Measurements from ENCODE around the gene SLMAP.
"Not testable (repeated sequence)": the region's sequence is repeated elsewhere in the genome, so short reads cannot be mapped to it uniquely, and the experiment has no call there.

SLMAP gene

DNA sequence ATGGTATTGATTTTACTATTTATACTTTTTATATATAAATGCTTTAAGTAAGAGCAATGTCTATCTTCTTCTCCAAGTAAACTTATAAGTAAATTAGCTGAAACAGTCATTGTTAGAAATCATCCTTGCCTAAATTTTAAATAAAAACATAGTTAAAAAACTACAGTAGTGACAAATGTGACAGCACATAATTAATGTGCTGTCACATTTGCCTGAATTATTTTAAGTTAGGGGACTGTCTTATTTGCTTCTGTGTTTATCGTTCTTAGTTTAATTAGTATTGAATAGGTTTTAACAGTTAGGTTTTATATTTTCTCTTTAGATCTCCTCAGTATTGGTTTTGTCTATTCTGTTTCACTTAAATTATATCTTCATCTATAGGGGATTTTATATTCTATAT lies 36.1 kb downstream of the SLMAP start:
- WGBS, 2 experiments: 100% methylated on average over 1 of the region's 1 CpG
- Histone ChIP-seq H3K27ac (ENCODE audit: insufficient read depth, low read depth, low read length, poor library complexity, severe bottlenecking) (no peak overlapping the region), H3K36me3 (ENCODE audit: control insufficient read depth, insufficient read depth, low read length) (no peaks in the 10 kb centered on the region), H3K9me3 (ENCODE audit: control insufficient read depth, low read length) (no peaks in the 10 kb centered on the region), H3K4me3 (ENCODE audit: insufficient read depth, low read depth, low read length) (no peak overlapping the region), H3K4me1 (ENCODE audit: control insufficient read depth, insufficient read depth, low read length) (no peaks in the 10 kb centered on the region), H3K27me3 (ENCODE audit: control insufficient read depth, insufficient read depth, low read length, poor library complexity, severe bottlenecking) (no peaks in the 10 kb centered on the region)

DNA sequence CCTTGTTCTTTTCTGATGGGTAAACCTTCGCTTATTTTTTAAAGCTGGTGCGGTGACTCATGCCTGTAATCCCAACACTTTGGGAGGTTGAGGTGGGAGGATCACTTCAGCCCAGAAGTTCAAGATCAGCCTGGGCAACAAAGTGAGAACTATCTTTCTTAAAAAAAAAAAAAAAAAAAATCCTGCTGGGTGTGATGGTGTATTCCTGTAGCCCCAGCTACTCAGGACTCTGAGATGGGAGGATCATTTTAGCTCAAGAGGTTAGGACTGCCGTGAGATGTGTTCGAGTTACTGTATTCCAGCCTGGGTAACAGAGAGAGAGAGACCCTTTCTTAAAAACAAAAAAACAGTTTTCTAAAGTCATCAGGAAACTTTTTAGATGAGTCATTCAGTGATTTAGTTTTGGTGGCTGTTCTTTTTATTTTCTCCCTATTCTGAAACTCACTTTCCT lies 37.7 kb downstream of the SLMAP start:
- Histone ChIP-seq H3K9me3 (ENCODE audit: control insufficient read depth, low read length) (no peaks in the 10 kb centered on the region), H3K4me1 (ENCODE audit: control insufficient read depth, insufficient read depth, low read length) (no peaks in the 10 kb centered on the region), H3K36me3 (ENCODE audit: control insufficient read depth, insufficient read depth, low read length) (no peaks in the 10 kb centered on the region), H3K4me3 (ENCODE audit: insufficient read depth, low read depth, low read length) (no peak overlapping the region), H3K27ac (ENCODE audit: insufficient read depth, low read depth, low read length, poor library complexity, severe bottlenecking) (no peak overlapping the region), H3K27me3 (ENCODE audit: control insufficient read depth, insufficient read depth, low read length, poor library complexity, severe bottlenecking) (no peaks in the 10 kb centered on the region)
- WGBS, 2 experiments: 92 to 96% methylated on average over 4 of the region's 4 CpGs

DNA sequence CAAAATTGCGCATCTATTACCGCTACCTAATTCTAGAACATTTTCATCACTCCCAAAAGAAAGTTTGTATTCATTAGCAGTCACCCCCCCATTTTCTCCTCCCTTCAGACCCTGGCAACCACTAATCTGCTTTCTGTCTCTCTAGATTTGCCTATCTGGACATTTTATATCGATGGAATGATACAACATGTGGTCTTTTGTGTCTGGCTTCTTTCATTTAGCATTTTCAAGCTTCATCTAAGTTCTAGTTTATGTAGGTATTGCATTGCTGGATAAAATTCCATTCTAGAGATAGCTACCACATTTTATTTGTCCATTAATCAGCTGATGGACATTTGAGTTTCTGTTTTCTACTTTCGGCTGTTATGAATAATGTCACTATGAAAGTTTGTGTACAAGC lies 38.4 kb downstream of the SLMAP start:
- no peaks in the 10 kb centered on the region for H3K27me3 ChIP-seq (ENCODE audit: control insufficient read depth, insufficient read depth, low read length, poor library complexity, severe bottlenecking)
- H3K4me1 ChIP-seq (ENCODE audit: control insufficient read depth, insufficient read depth, low read length): no peaks in the 10 kb centered on the region
- WGBS, 2 experiments: 96 to 98% methylated on average over 4 of the region's 4 CpGs
- no peak overlapping the region for H3K4me3 ChIP-seq (ENCODE audit: insufficient read depth, low read depth, low read length)
- no peaks in the 10 kb centered on the region for H3K9me3 ChIP-seq (ENCODE audit: control insufficient read depth, low read length)
- H3K27ac ChIP-seq (ENCODE audit: insufficient read depth, low read depth, low read length, poor library complexity, severe bottlenecking): no peak overlapping the region
- no peaks in the 10 kb centered on the region for H3K36me3 ChIP-seq (ENCODE audit: control insufficient read depth, insufficient read depth, low read length)

- Histone ChIP-seq H3K4me3 (ENCODE audit: insufficient read depth, low read depth, low read length) (no peak overlapping the region), H3K36me3 (ENCODE audit: control insufficient read depth, insufficient read depth, low read length) (no peaks in the 10 kb centered on the region), H3K27me3 (ENCODE audit: control insufficient read depth, insufficient read depth, low read length, poor library complexity, severe bottlenecking) (no peaks in the 10 kb centered on the region), H3K27ac (ENCODE audit: insufficient read depth, low read depth, low read length, poor library complexity, severe bottlenecking) (no peak overlapping the region), H3K9me3 (ENCODE audit: control insufficient read depth, low read length) (no peaks in the 10 kb centered on the region), H3K4me1 (ENCODE audit: control insufficient read depth, insufficient read depth, low read length) (no peaks in the 10 kb centered on the region)
- WGBS, 2 experiments: 89 to 90% methylated on average over 6 of the region's 6 CpGs
These were observed 38.8 kb downstream of the SLMAP start for GRCh38 chr3:57794951-57795350.

DNA sequence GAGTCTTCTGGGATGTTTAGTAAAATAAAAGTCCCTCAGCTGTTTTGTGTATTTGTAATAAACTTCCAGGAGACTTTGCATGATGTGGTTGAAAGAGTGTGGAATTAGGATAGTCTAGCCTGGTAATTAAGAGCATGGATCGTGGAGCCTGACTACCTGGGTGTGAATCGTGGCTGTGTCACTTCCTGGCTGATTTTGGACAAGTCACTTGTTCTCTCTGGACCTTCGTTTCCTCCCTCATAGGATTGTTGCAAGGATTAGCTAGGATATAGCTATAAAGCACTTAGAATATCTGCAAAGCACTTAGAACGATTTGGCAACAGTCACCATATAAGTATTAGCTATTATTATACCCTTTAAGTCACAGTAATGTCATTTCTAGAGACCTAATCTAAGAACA lies 40.2 kb downstream of the SLMAP start:
- H3K4me3 ChIP-seq (ENCODE audit: insufficient read depth, low read depth, low read length): no peak overlapping the region
- H3K9me3 ChIP-seq (ENCODE audit: control insufficient read depth, low read length): no peaks in the 10 kb centered on the region
- no peaks in the 10 kb centered on the region for H3K27me3 ChIP-seq (ENCODE audit: control insufficient read depth, insufficient read depth, low read length, poor library complexity, severe bottlenecking)
- H3K36me3 ChIP-seq (ENCODE audit: control insufficient read depth, insufficient read depth, low read length): no peaks in the 10 kb centered on the region
- no peak overlapping the region for H3K27ac ChIP-seq (ENCODE audit: insufficient read depth, low read depth, low read length, poor library complexity, severe bottlenecking)
- no peaks in the 10 kb centered on the region for H3K4me1 ChIP-seq (ENCODE audit: control insufficient read depth, insufficient read depth, low read length)
- 92 to 95% methylated on average over 3 to 4 of the region's 4 CpGs for WGBS, 2 experiments

- Histone ChIP-seq H3K27ac (ENCODE audit: insufficient read depth, low read depth, low read length, poor library complexity, severe bottlenecking) (no peak overlapping the region), H3K4me3 (ENCODE audit: insufficient read depth, low read depth, low read length) (no peak overlapping the region), H3K9me3 (ENCODE audit: control insufficient read depth, low read length) (no peaks in the 10 kb centered on the region), H3K36me3 (ENCODE audit: control insufficient read depth, insufficient read depth, low read length) (no peaks in the 10 kb centered on the region), H3K27me3 (ENCODE audit: control insufficient read depth, insufficient read depth, low read length, poor library complexity, severe bottlenecking) (no peaks in the 10 kb centered on the region), H3K4me1 (ENCODE audit: control insufficient read depth, insufficient read depth, low read length) (no peaks in the 10 kb centered on the region)
- 91 to 96% methylated on average over 2 to 3 of the region's 3 CpGs for WGBS, 2 experiments
These were observed 41.8 kb downstream of the SLMAP start for GRCh38 chr3:57797701-57798487.

DNA sequence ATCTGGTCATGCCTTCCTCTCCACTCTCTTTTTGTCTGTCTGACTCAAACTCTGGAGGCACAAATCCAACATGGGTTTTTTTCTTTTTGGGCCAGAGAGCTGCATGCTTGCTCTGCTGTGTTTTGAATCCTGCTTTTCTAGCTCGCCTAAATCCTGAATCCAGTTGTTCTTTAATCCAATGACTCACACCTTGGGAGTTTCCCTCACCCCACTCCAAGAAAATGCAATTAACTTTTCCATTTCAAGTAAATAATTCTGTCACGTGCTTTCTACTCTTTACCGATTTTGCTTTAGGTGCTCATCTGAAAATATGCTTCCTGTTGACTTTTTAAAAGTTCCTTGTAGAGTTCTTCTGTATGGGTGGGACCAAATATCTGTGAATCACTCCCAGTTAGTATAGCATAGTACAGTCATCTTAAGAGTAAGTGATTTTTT lies 47.6 kb downstream of the SLMAP start:
- H3K27me3 ChIP-seq (ENCODE audit: control insufficient read depth, insufficient read depth, low read length, poor library complexity, severe bottlenecking): no peaks in the 10 kb centered on the region
- WGBS, 2 experiments: 50 to 56% methylated on average over 3 of the region's 3 CpGs
- H3K4me3 ChIP-seq (ENCODE audit: insufficient read depth, low read depth, low read length): no peak overlapping the region
- no peaks in the 10 kb centered on the region for H3K36me3 ChIP-seq (ENCODE audit: control insufficient read depth, insufficient read depth, low read length)
- H3K27ac ChIP-seq (ENCODE audit: insufficient read depth, low read depth, low read length, poor library complexity, severe bottlenecking): no peak overlapping the region
- no peaks in the 10 kb centered on the region for H3K9me3 ChIP-seq (ENCODE audit: control insufficient read depth, low read length)
- H3K4me1 ChIP-seq (ENCODE audit: control insufficient read depth, insufficient read depth, low read length): peaks cover 3% of the 10 kb centered on the region

GRCh38 chr3:57805266-57805665 lies 49.2 kb downstream of the SLMAP start:
- no peak overlapping the region for H3K27ac ChIP-seq (ENCODE audit: insufficient read depth, low read depth, low read length, poor library complexity, severe bottlenecking)
- WGBS, 2 experiments: 76 to 84% methylated on average over 1 of the region's 1 CpG

GRCh38 chr3:57805674-57806073 lies 49.6 kb downstream of the SLMAP start:
- Histone ChIP-seq H3K27me3 (ENCODE audit: control insufficient read depth, insufficient read depth, low read length, poor library complexity, severe bottlenecking) (no peaks in the 10 kb centered on the region), H3K36me3 (ENCODE audit: control insufficient read depth, insufficient read depth, low read length) (no peaks in the 10 kb centered on the region), H3K27ac (ENCODE audit: insufficient read depth, low read depth, low read length, poor library complexity, severe bottlenecking) (no peak overlapping the region), H3K4me1 (ENCODE audit: control insufficient read depth, insufficient read depth, low read length) (peaks cover 3% of the 10 kb centered on the region), H3K9me3 (ENCODE audit: control insufficient read depth, low read length) (no peaks in the 10 kb centered on the region), H3K4me3 (ENCODE audit: insufficient read depth, low read depth, low read length) (no peak overlapping the region)
- WGBS, 2 experiments: 86 to 100% methylated on average over 1 of the region's 1 CpG

More at GRCh38 chr3:57805266-57805665, 49.2 kb downstream of the SLMAP start:
- Histone ChIP-seq H3K27me3 (ENCODE audit: control insufficient read depth, insufficient read depth, low read length, poor library complexity, severe bottlenecking) (no peaks in the 10 kb centered on the region), H3K9me3 (ENCODE audit: control insufficient read depth, low read length) (no peaks in the 10 kb centered on the region), H3K4me3 (ENCODE audit: insufficient read depth, low read depth, low read length) (no peak overlapping the region), H3K36me3 (ENCODE audit: control insufficient read depth, insufficient read depth, low read length) (no peaks in the 10 kb centered on the region), H3K4me1 (ENCODE audit: control insufficient read depth, insufficient read depth, low read length) (peaks cover 3% of the 10 kb centered on the region)

DNA sequence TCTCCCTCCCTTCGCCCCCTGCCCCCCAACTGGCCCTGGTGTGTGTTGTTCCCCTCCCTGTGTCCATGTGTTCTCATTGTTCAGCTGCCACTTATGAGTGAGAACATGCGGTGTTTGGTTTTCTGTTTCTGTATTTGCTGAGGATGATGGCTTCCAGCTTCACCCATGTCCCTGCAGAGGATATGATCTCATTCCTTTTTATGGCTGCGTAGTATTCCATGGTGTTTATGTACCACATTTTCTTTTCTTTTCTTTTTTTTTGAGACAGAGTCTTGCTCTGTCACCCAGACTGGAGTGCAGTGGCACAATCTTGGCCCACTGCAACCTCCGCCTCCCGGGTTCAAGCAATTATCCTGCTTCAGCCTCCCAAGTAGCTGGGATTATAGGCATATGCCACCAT lies 50.1 kb downstream of the SLMAP start:
- H3K27ac ChIP-seq (ENCODE audit: insufficient read depth, low read depth, low read length, poor library complexity, severe bottlenecking); H3K27me3 ChIP-seq (ENCODE audit: control insufficient read depth, insufficient read depth, low read length, poor library complexity, severe bottlenecking); H3K36me3 ChIP-seq (ENCODE audit: control insufficient read depth, insufficient read depth, low read length); H3K4me3 ChIP-seq (ENCODE audit: insufficient read depth, low read depth, low read length); H3K9me3 ChIP-seq (ENCODE audit: control insufficient read depth, low read length); H3K4me1 ChIP-seq (ENCODE audit: control insufficient read depth, insufficient read depth, low read length): not testable (repeated sequence)
- WGBS, 2 experiments: 95 to 96% methylated on average over 5 of the region's 5 CpGs
